CD4-positive, CD25-positive, alpha-beta regulatory T cell (primary cell): ENCODE results near the gene DCAF5. TPM values are rescaled to one million over a fixed set of nuclear protein-coding genes. Genes with fewer than 3 reads are reported as not detected.

Experiments
- ATAC-seq, 2 donors: fragments of 150-1000 bp; cut with Tn5 transposase; one replicate each; pipeline ENCODE4 v1.10.0; 2021; ENCODE audit warnings: low read depth in 2 of 2, moderate number of reproducible peaks in 2 of 2, moderate library complexity in 1 of 2
- DNase-seq, 3 donors: peaks; one replicate each; pipeline versions ENCODE4 v3.0.0 to v3.0.0-alpha.2; 2012 to 2022; ENCODE audit warnings: mixed read lengths in 1 of 3
- H3K27ac ChIP-seq: one replicate; pipeline ENCODE4 v1.7.0; 2013; ENCODE audit warnings: mild to moderate bottlenecking, low read length; ENCODE audit not compliant: insufficient read depth, poor library complexity, severe bottlenecking
- H3K27me3 ChIP-seq: one replicate; pipeline ENCODE4 v1.7.0; 2013; ENCODE audit warnings: low read length; ENCODE audit not compliant: control insufficient read depth, insufficient read depth
- H3K36me3 ChIP-seq: one replicate; pipeline ENCODE4 v1.7.0; 2013; ENCODE audit warnings: mild to moderate bottlenecking, low read length, moderate library complexity; ENCODE audit not compliant: control insufficient read depth, insufficient read depth
- H3K4me1 ChIP-seq: 2 replicates; pipeline ENCODE4 v1.7.0; 2013; ENCODE audit warnings: mild to moderate bottlenecking, low read length; ENCODE audit not compliant: insufficient read depth, control insufficient read depth, poor library complexity, severe bottlenecking
- H3K4me3 ChIP-seq: one replicate; pipeline ENCODE4 v1.7.0; 2013; ENCODE audit warnings: low read depth, mild to moderate bottlenecking, low read length, moderate library complexity
- H3K9me3 ChIP-seq, 2 experiments: 1 replicate in 1 of 2; 2 replicates in 1 of 2; pipeline ENCODE4 v1.7.0; 2013; ENCODE audit warnings: low read length in 2 of 2, mild to moderate bottlenecking in 1 of 2, moderate library complexity in 1 of 2; ENCODE audit not compliant: control insufficient read depth in 2 of 2
- H3K27ac Mint-ChIP-seq, 3 donors: one replicate each; pipeline ENCODE4 v1.8.0; 2020 to 2022; ENCODE audit warnings: mild to moderate bottlenecking in 3 of 3, mixed read lengths in 3 of 3, moderate library complexity in 2 of 3
- H3K27me3 Mint-ChIP-seq: one replicate; pipeline ENCODE4 v1.8.0; 2022; ENCODE audit warnings: mild to moderate bottlenecking, mixed read lengths
- H3K36me3 Mint-ChIP-seq: one replicate; pipeline ENCODE4 v1.8.0; 2020; ENCODE audit warnings: mixed read lengths
- H3K4me1 Mint-ChIP-seq, 4 donors: one replicate each; pipeline ENCODE4 v1.8.0; 2020 to 2022; ENCODE audit warnings: mixed read lengths in 4 of 4, mild to moderate bottlenecking in 1 of 4
- H3K4me3 Mint-ChIP-seq, 4 donors: one replicate each; pipeline ENCODE4 v1.8.0; 2020 to 2022; ENCODE audit warnings: mild to moderate bottlenecking in 4 of 4, mixed read lengths in 4 of 4, moderate library complexity in 3 of 4
- H3K9me3 Mint-ChIP-seq, 7 donors: one replicate each; pipeline ENCODE4 v1.8.0; 2020 to 2022; ENCODE audit warnings: mixed read lengths in 7 of 7, mild to moderate bottlenecking in 3 of 7, moderate library complexity in 2 of 7
- polyA plus RNA-seq, 4 donors: library from polyadenylated mRNA; unstranded; fragments of 300-500 nt; fragmentation: Illumina TruSeq; gene quantifications; one replicate each; pipeline ENCODE4 v1.2.3, GENCODE V29; 2021
- total RNA-seq: library from RNA; stranded (reverse); gene quantifications from one replicate; pipeline ENCODE4 v1.2.3, GENCODE V29; 2022

The DCAF5 gene
- total and polyA plus RNA-seq, 5 donors from 2014 or later: 43.9 to 56.9 (median 53.5) TPM

- peaks cover under 1% of the 10 kb centered on the region for H3K4me1 ChIP-seq
- Mint-ChIP-seq H3K36me3 (peaks cover 21% of the 10 kb centered on the region), H3K27ac (no peak overlapping the region), H3K27me3 (no peaks in the 10 kb centered on the region), H3K4me1 (peaks cover 17 to 61% (median 41%) of the 10 kb centered on the region in 4 donors), H3K4me3 (no peak overlapping the region), H3K9me3 (no peaks in the 10 kb centered on the region)
- H3K36me3 ChIP-seq: peaks cover 20% of the 10 kb centered on the region
- no peak overlapping the region for H3K4me3 ChIP-seq
- H3K27ac ChIP-seq: no peak overlapping the region
- ATAC-seq (no peak), DNase-seq (no peak)
- no peaks in the 10 kb centered on the region for H3K9me3 ChIP-seq
- no peaks in the 10 kb centered on the region for H3K27me3 ChIP-seq
Observed at GRCh38 chr14:69139743-69140142, 13.2 kb downstream of the DCAF5 start.

- Mint-ChIP-seq H3K27ac (peak overlapping the region in 1 of 3 donors; percentile 66), H3K9me3 (no peaks in the 10 kb centered on the region), H3K4me1 (peaks cover 17 to 69% (median 43%) of the 10 kb centered on the region in 4 donors), H3K27me3 (no peaks in the 10 kb centered on the region), H3K4me3 (no peak overlapping the region), H3K36me3 (peaks cover 19% of the 10 kb centered on the region)
- no peaks in the 10 kb centered on the region for H3K9me3 ChIP-seq
- H3K4me3 ChIP-seq: no peak overlapping the region
- no peak for ATAC-seq
- no peaks in the 10 kb centered on the region for H3K4me1 ChIP-seq
- no peak overlapping the region for H3K27ac ChIP-seq
- DNase-seq: no peak
- H3K36me3 ChIP-seq: peaks cover 16% of the 10 kb centered on the region
- H3K27me3 ChIP-seq: no peaks in the 10 kb centered on the region
Observed at GRCh38 chr14:69137843-69138535, 14.9 kb downstream of the DCAF5 start.

GRCh38 chr14:69137416-69137815 lies 15.5 kb downstream of the DCAF5 start:
- Histone ChIP-seq H3K9me3 (no peaks in the 10 kb centered on the region), H3K36me3 (peaks cover 13% of the 10 kb centered on the region), H3K27ac (no peak overlapping the region), H3K4me3 (no peak overlapping the region), H3K27me3 (no peaks in the 10 kb centered on the region), H3K4me1 (no peaks in the 10 kb centered on the region)
- H3K9me3 Mint-ChIP-seq: no peaks in the 10 kb centered on the region
- H3K4me3 Mint-ChIP-seq: no peak overlapping the region
- H3K27ac Mint-ChIP-seq: no peak overlapping the region
- DNase-seq (no peak), ATAC-seq (no peak)
- H3K4me1 Mint-ChIP-seq: peaks cover 18 to 69% (median 40%) of the 10 kb centered on the region in 4 donors
- peaks cover 17% of the 10 kb centered on the region for H3K36me3 Mint-ChIP-seq
- no peaks in the 10 kb centered on the region for H3K27me3 Mint-ChIP-seq

GRCh38 chr14:69135133-69135532 lies 17.8 kb downstream of the DCAF5 start:
- H3K4me1 ChIP-seq: peaks cover 4% of the 10 kb centered on the region
- H3K4me1 Mint-ChIP-seq: peaks cover 18 to 76% (median 50%) of the 10 kb centered on the region in 4 donors
- DNase-seq: no peak
- no peak overlapping the region for H3K27ac ChIP-seq
- no peaks in the 10 kb centered on the region for H3K9me3 ChIP-seq
- no peaks in the 10 kb centered on the region for H3K9me3 Mint-ChIP-seq
- no peak overlapping the region for H3K4me3 ChIP-seq
- H3K27me3 Mint-ChIP-seq: no peaks in the 10 kb centered on the region
- no peak overlapping the region for H3K27ac Mint-ChIP-seq
- peaks cover 17% of the 10 kb centered on the region for H3K36me3 Mint-ChIP-seq
- no peak overlapping the region for H3K4me3 Mint-ChIP-seq
- no peak for ATAC-seq
- no peaks in the 10 kb centered on the region for H3K27me3 ChIP-seq
- H3K36me3 ChIP-seq: peaks cover 11% of the 10 kb centered on the region

- Histone ChIP-seq H3K9me3 (no peaks in the 10 kb centered on the region), H3K4me1 (peaks cover 18% of the 10 kb centered on the region), H3K27me3 (no peaks in the 10 kb centered on the region), H3K4me3 (no peak overlapping the region), H3K27ac (no peak overlapping the region), H3K36me3 (peaks cover under 1% of the 10 kb centered on the region)
- peak overlapping the region; percentile 66 to 85 (median 81) for H3K27ac Mint-ChIP-seq
- DNase-seq (no peak), ATAC-seq (no peak)
- H3K36me3 Mint-ChIP-seq: peaks cover 8% of the 10 kb centered on the region
- H3K9me3 Mint-ChIP-seq: no peaks in the 10 kb centered on the region
- H3K4me3 Mint-ChIP-seq: peak overlapping the region in 1 of 4 donors; percentile 14
- H3K4me1 Mint-ChIP-seq: peaks cover 18 to 79% (median 53%) of the 10 kb centered on the region in 4 donors
- H3K27me3 Mint-ChIP-seq: no peaks in the 10 kb centered on the region
Observed at GRCh38 chr14:69133206-69134125, 19.5 kb downstream of the DCAF5 start.

GRCh38 chr14:69132513-69133181 lies 20.3 kb downstream of the DCAF5 start:
- no peaks in the 10 kb centered on the region for H3K36me3 ChIP-seq
- ATAC-seq: no peak
- H3K9me3 ChIP-seq: no peaks in the 10 kb centered on the region
- no peaks in the 10 kb centered on the region for H3K27me3 Mint-ChIP-seq
- H3K27me3 ChIP-seq: no peaks in the 10 kb centered on the region
- H3K36me3 Mint-ChIP-seq: peaks cover 5% of the 10 kb centered on the region
- no peak overlapping the region for H3K27ac ChIP-seq
- H3K27ac Mint-ChIP-seq: peak overlapping the region; percentile 66 to 85 (median 81)
- no peak for DNase-seq
- peaks cover 11 to 76% (median 48%) of the 10 kb centered on the region in 4 donors for H3K4me1 Mint-ChIP-seq
- no peak overlapping the region for H3K4me3 ChIP-seq
- H3K4me1 ChIP-seq: peaks cover 18% of the 10 kb centered on the region
- H3K4me3 Mint-ChIP-seq: peak overlapping the region in 1 of 4 donors; percentile 14
- no peaks in the 10 kb centered on the region for H3K9me3 Mint-ChIP-seq

GRCh38 chr14:69131176-69131575 lies 21.7 kb downstream of the DCAF5 start:
- Histone ChIP-seq H3K36me3 (no peaks in the 10 kb centered on the region), H3K4me1 (peaks cover 18% of the 10 kb centered on the region), H3K4me3 (no peak overlapping the region), H3K27ac (no peak overlapping the region), H3K9me3 (no peaks in the 10 kb centered on the region), H3K27me3 (no peaks in the 10 kb centered on the region)
- ATAC-seq (no peak), DNase-seq (no peak)
- Mint-ChIP-seq H3K27ac (peak overlapping the region in 2 of 3 donors; percentile 21 to 84), H3K4me1 (peaks cover 20 to 86% (median 50%) of the 10 kb centered on the region in 4 donors), H3K4me3 (no peak overlapping the region), H3K36me3 (no peaks in the 10 kb centered on the region), H3K9me3 (no peaks in the 10 kb centered on the region), H3K27me3 (no peaks in the 10 kb centered on the region)
